Measurements from ENCODE around the gene PTPRCAP.

Gene PTPRCAP

GRCh38 chr11:67435031-67435726 is 2.3 kb downstream of the PTPRCAP start:
- no peak for DNase-seq (ENCODE audit: extremely low read depth, insufficient read length)
- TF ChIP-seq CTCF (IDR thresholded peaks at IDR 0.05; ENCODE audit: insufficient read depth, low read length, poor library complexity, severe bottlenecking) = no peak
- Histone ChIP-seq H3K36me3 (ENCODE audit: control insufficient read depth, insufficient read depth, low read length) (peaks cover 34% of the 10 kb centered on the region), H3K27me3 (replicated peaks; ENCODE audit: control insufficient read depth, insufficient read depth, low read length) (no peaks in the 10 kb centered on the region), H3K4me3 (replicated peaks; ENCODE audit: low read depth, low read length) (peak overlapping the region; percentile 76)

GRCh38 chr11:67434395-67434881 is 3.0 kb downstream of the PTPRCAP start:
- no peak for TF ChIP-seq CTCF (IDR thresholded peaks at IDR 0.05; ENCODE audit: insufficient read depth, low read length, poor library complexity, severe bottlenecking)
- peak overlapping the region; percentile 4 for H3K4me3 ChIP-seq (replicated peaks; ENCODE audit: low read depth, low read length)
- no peaks in the 10 kb centered on the region for H3K27me3 ChIP-seq (replicated peaks; ENCODE audit: control insufficient read depth, insufficient read depth, low read length)
- peak; percentile 50 for DNase-seq (ENCODE audit: extremely low read depth, insufficient read length)
- peaks cover 32% of the 10 kb centered on the region for H3K36me3 ChIP-seq (ENCODE audit: control insufficient read depth, insufficient read depth, low read length)

GRCh38 chr11:67433536-67434394 is 3.7 kb downstream of the PTPRCAP start:
- H3K36me3 ChIP-seq (ENCODE audit: control insufficient read depth, insufficient read depth, low read length) = peaks cover 32% of the 10 kb centered on the region
- H3K4me3 ChIP-seq (replicated peaks; ENCODE audit: low read depth, low read length) = no peak overlapping the region; the same call in none of the 2 replicates
- no peak for TF ChIP-seq CTCF (IDR thresholded peaks at IDR 0.05; ENCODE audit: insufficient read depth, low read length, poor library complexity, severe bottlenecking)
- no peaks in the 10 kb centered on the region for H3K27me3 ChIP-seq (replicated peaks; ENCODE audit: control insufficient read depth, insufficient read depth, low read length)
- peak; percentile 51 for DNase-seq (ENCODE audit: extremely low read depth, insufficient read length)

- peaks cover 32% of the 10 kb centered on the region for H3K36me3 ChIP-seq (ENCODE audit: control insufficient read depth, insufficient read depth, low read length)
- peak; percentile 46 for DNase-seq (ENCODE audit: extremely low read depth, insufficient read length)
- no peaks in the 10 kb centered on the region for H3K27me3 ChIP-seq (replicated peaks; ENCODE audit: control insufficient read depth, insufficient read depth, low read length)
- no peak for TF ChIP-seq CTCF (IDR thresholded peaks at IDR 0.05; ENCODE audit: insufficient read depth, low read length, poor library complexity, severe bottlenecking)
- H3K4me3 ChIP-seq (replicated peaks; ENCODE audit: low read depth, low read length) = no peak overlapping the region
Measured at GRCh38 chr11:67432655-67433349, 4.7 kb downstream of the PTPRCAP start.

GRCh38 chr11:67431346-67432249 is 5.9 kb downstream of the PTPRCAP start:
- H3K4me3 ChIP-seq (replicated peaks; ENCODE audit: low read depth, low read length) = no peak overlapping the region
- no peak for DNase-seq (ENCODE audit: extremely low read depth, insufficient read length)
- TF ChIP-seq CTCF (IDR thresholded peaks at IDR 0.05; ENCODE audit: insufficient read depth, low read length, poor library complexity, severe bottlenecking) = no peak
- H3K36me3 ChIP-seq (ENCODE audit: control insufficient read depth, insufficient read depth, low read length) = peaks cover 32% of the 10 kb centered on the region
- H3K27me3 ChIP-seq (replicated peaks; ENCODE audit: control insufficient read depth, insufficient read depth, low read length) = no peaks in the 10 kb centered on the region
